ENCODE data around the gene RUNX2. TPM values are rescaled to one million over a fixed set of nuclear protein-coding genes. Genes with fewer than 3 reads are reported as not detected.

RUNX2 gene
- total and polyA plus RNA-seq, 10 of the 15 experiments (the other 5 are each of a cell fraction or from before 2014, with no cell fraction given), result 0.01 to 0.77 (median 0.15) TPM; not detected in 3

- no peaks in the 10 kb centered on the region for H3K79me2 ChIP-seq (ENCODE audit: control insufficient read depth, insufficient read depth, low read length)
- H2AFZ ChIP-seq (ENCODE audit: control insufficient read depth, low read depth, low read length), result no peak overlapping the region
- no peak overlapping the region for H3K9ac ChIP-seq (ENCODE audit: control insufficient read depth, insufficient read depth, low read length)
- ATAC-seq (no peak), DNase-seq (ENCODE audit: low read depth, low spot score) (no peak), FAIRE-seq (no peak)
- H3K27me3 ChIP-seq (replicated peaks in 1 of 2; ENCODE audit: control insufficient read depth in 2 of 2, insufficient read depth in 2 of 2, low read length in 1 of 2), result peaks cover 1 to 12% of the 10 kb centered on the region in 2 experiments; a peak in 3 of 4 replicates
- intact Hi-C loops (cut with micrococcal nuclease; ENCODE audit: unreplicated experiment), result no loop called here
- POLR2A ChIA-PET, result no interaction called here
- no peaks in the 10 kb centered on the region for H3K36me3 ChIP-seq (ENCODE audit: control insufficient read depth in 2 of 2, insufficient read depth in 2 of 2, low read length in 1 of 2)
- H3K4me2 ChIP-seq (ENCODE audit: control insufficient read depth, insufficient read depth), result no peak overlapping the region
- CTCF ChIA-PET, result interaction anchor here (1.0 kb wide), 1 partner anchor 9 kb away, joined by 3 read pairs; no protein-coding TSS in a partner anchor
- H3K27ac ChIP-seq (ENCODE audit: control insufficient read depth, insufficient read depth), result no peak overlapping the region
- RAD21 ChIA-PET (ENCODE audit: unreplicated experiment), result no interaction called here
- no peak overlapping the region for H3K4me3 ChIP-seq
- SMC1A ChIA-PET (ENCODE audit: uncharacterized antibody, unreplicated experiment), result no interaction called here
- H3K4me1 ChIP-seq (ENCODE audit: control insufficient read depth, insufficient read depth, low read length), result no peaks in the 10 kb centered on the region
- no peaks in the 10 kb centered on the region; the same call in 2 of the 3 replicates for H3K9me3 ChIP-seq (replicated peaks; ENCODE audit: control insufficient read depth, insufficient read depth, low read length)
- TF ChIP-seq BCL11A (IDR thresholded peaks at IDR 0.05; ENCODE audit: low read depth, low read length), result no peak
- no peak for TF ChIP-seq SMAD5 (IDR thresholded peaks at IDR 0.05; ENCODE audit: low read depth)
- TF ChIP-seq TAF1 (IDR thresholded peaks at IDR 0.05; ENCODE audit: borderline replicate concordance, low read depth, low read length), result no peak
- TF ChIP-seq NR2C1 (IDR thresholded peaks at IDR 0.05), result no peak
- no TSS peak for BruUV-seq (replicated peaks)
- H4K20me1 ChIP-seq (ENCODE audit: control insufficient read depth, insufficient read depth), result no peaks in the 10 kb centered on the region
- in situ Hi-C loops (cut with MboI), result no loop called here
Observed at GRCh38 chr6:45657226-45657625, 329.1 kb downstream of the RUNX2 start.

DNA sequence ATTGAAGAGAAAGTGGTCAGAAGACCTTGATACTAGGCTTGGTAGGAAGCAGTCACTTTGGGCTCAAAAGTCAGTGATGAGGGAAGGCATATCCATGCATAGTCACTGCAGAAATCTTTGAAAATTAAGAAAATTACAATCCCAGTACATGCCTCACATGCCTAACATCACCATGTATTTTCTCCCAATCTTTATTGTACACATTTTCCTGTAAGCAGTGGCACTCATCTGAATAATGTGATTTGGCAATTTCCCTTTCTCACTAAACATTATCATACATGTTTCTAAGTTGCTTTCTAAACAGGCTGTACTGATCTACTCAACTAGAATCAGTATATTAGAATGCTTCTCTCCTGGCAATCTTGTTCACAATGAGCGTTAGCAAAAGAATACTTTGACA lies 330.3 kb downstream of the RUNX2 start:
- SMC1A ChIA-PET (ENCODE audit: uncharacterized antibody, unreplicated experiment), result interaction anchor here (0.8 kb wide), 1 partner anchor 63 kb away, joined by 4 read pairs; no protein-coding TSS in a partner anchor
- no peak for TF ChIP-seq SUPT20H (IDR thresholded peaks at IDR 0.05; ENCODE audit: borderline replicate concordance, control insufficient read depth, low read depth, low read length)
- TF ChIP-seq, protein P1, sequence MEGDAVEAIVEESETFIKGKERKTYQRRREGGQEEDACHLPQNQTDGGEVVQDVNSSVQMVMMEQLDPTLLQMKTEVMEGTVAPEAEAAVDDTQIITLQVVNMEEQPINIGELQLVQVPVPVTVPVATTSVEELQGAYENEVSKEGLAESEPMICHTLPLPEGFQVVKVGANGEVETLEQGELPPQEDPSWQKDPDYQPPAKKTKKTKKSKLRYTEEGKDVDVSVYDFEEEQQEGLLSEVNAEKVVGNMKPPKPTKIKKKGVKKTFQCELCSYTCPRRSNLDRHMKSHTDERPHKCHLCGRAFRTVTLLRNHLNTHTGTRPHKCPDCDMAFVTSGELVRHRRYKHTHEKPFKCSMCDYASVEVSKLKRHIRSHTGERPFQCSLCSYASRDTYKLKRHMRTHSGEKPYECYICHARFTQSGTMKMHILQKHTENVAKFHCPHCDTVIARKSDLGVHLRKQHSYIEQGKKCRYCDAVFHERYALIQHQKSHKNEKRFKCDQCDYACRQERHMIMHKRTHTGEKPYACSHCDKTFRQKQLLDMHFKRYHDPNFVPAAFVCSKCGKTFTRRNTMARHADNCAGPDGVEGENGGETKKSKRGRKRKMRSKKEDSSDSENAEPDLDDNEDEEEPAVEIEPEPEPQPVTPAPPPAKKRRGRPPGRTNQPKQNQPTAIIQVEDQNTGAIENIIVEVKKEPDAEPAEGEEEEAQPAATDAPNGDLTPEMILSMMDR (IDR thresholded peaks at IDR 0.05 in 2 of 3, conservative IDR thresholded peaks at IDR 0.05 in 1 of 3; ENCODE audit: control insufficient read depth in 2 of 3, extremely low read depth in 1 of 3, insufficient read depth in 1 of 3, low read depth in 3 of 3, low read length in 3 of 3), result no peak
- no peak for TF ChIP-seq SREBF2 (IDR thresholded peaks at IDR 0.05; ENCODE audit: low read length)
- TF ChIP-seq EGR1 (IDR thresholded peaks at IDR 0.05; ENCODE audit: borderline replicate concordance in 1 of 2, low read depth in 2 of 2, low read length in 2 of 2), result no peak
- BruUV-seq (replicated peaks), result no TSS peak

More for the DNA sequence above, 330.3 kb downstream of the RUNX2 start:
- WGBS (ENCODE audit: insufficient coverage, insufficient replicate concordance, low lambda C conversion rate, missing lambda C conversion rate), result 30% methylated on average over 1 of the region's 1 CpG
- H2AFZ ChIP-seq (ENCODE audit: control insufficient read depth, low read depth, low read length), result no peak overlapping the region
- peaks cover 5 to 13% of the 10 kb centered on the region in 2 experiments for H3K27me3 ChIP-seq (replicated peaks in 1 of 2; ENCODE audit: control insufficient read depth in 2 of 2, insufficient read depth in 2 of 2, low read length in 1 of 2)
- H3K36me3 ChIP-seq (ENCODE audit: control insufficient read depth in 2 of 2, insufficient read depth in 2 of 2, low read length in 1 of 2), result no peaks in the 10 kb centered on the region
- DNase-seq (ENCODE audit: low read depth, low spot score) (no peak), ATAC-seq (no peak), FAIRE-seq (no peak)
- in situ Hi-C loops (cut with MboI) (no loop called here), intact Hi-C loops (cut with micrococcal nuclease; ENCODE audit: unreplicated experiment) (no loop called here)
- ChIA-PET POLR2A (no interaction called here), CTCF (no interaction called here), RAD21 (ENCODE audit: unreplicated experiment) (no interaction called here)
- no peak overlapping the region for H3K9ac ChIP-seq (ENCODE audit: control insufficient read depth, insufficient read depth, low read length)
- no peaks in the 10 kb centered on the region for H4K20me1 ChIP-seq (ENCODE audit: control insufficient read depth, insufficient read depth)
- no peak overlapping the region for H3K27ac ChIP-seq (ENCODE audit: control insufficient read depth, insufficient read depth)
- no peaks in the 10 kb centered on the region for H3K79me2 ChIP-seq (ENCODE audit: control insufficient read depth, insufficient read depth, low read length)
- no peaks in the 10 kb centered on the region; the same call in 2 of the 3 replicates for H3K9me3 ChIP-seq (replicated peaks; ENCODE audit: control insufficient read depth, insufficient read depth, low read length)
- H3K4me1 ChIP-seq (ENCODE audit: control insufficient read depth, insufficient read depth, low read length), result no peaks in the 10 kb centered on the region
- no peak overlapping the region for H3K4me3 ChIP-seq
- no peak overlapping the region for H3K4me2 ChIP-seq (ENCODE audit: control insufficient read depth, insufficient read depth)
